K562 (cell line): Measurements from ENCODE around the gene EXOC4. TPM values are rescaled to one million over a fixed set of nuclear protein-coding genes. Genes with fewer than 3 reads are reported as not detected.

Source experiments
- ATAC-seq: fragments of 200-7000 bp; cut with Tn5 transposase; 3 replicates; pipeline ENCODE4 v1.9.1; 2020; ENCODE audit warnings: moderate library complexity
- BruUV-seq: library from RNA; stranded (reverse); fragments of 400-500 nt; replicated peaks from 2 replicates; lab custom pipeline; 2021; lab: Mats Ljungman, UMichigan
- CTCF ChIA-PET: fragments of 300-600 bp; formaldehyde crosslinking; extraction: SDS; loops from one replicate; lab custom pipeline; 2021; ENCODE audit warnings: low intra/inter-chr PET ratio; lab: Yijun Ruan, JAX
- POLR2A ChIA-PET: fragments of 300-600, 350-650 bp; sonication (Branson Sonifier 250); formaldehyde crosslinking; extraction: SDS; loops from one replicate; lab custom pipeline; 2021; ENCODE audit warnings: antibody characterized with exemption, inconsistent platforms; lab: Yijun Ruan, JAX
- DNase-seq, 4 experiments: peaks; one replicate each; pipeline versions ENCODE4 v3.0.0 to v3.0.0-alpha.2; 2011 to 2018; ENCODE audit warnings: low spot score in 3 of 4, mixed read lengths in 3 of 4; ENCODE audit errors: extremely low read depth in 1 of 4
- FAIRE-seq: peaks from 2 replicates; lab custom pipeline; 2011; peaks lifted over from hg19 to GRCh38; lab: Jason Lieb, UNC
- H2AFZ ChIP-seq: 2 replicates; pipeline ENCODE4 v1.6.0; 2011; ENCODE audit warnings: low read depth, low read length, control low read depth, inconsistent platforms
- H3K27ac ChIP-seq: fragments of 200-600 bp; 3 replicates; pipeline ENCODE4 v1.8.0; 2011; ENCODE audit warnings: low read depth, mild to moderate bottlenecking, control low read depth, inconsistent platforms, low read length, moderate library complexity, mixed read lengths; ENCODE audit errors: extremely low read depth
- H3K27me3 ChIP-seq, 2 experiments: fragments of 300-600 bp in 1 of 2; 2 replicates in 1 of 2; 3 replicates in 1 of 2; pipeline versions ENCODE4 v1.6.0 to v1.8.0; 2011; ENCODE audit warnings: inconsistent platforms in 2 of 2, low read length in 2 of 2, mild to moderate bottlenecking in 1 of 2, mixed read lengths in 1 of 2, moderate library complexity in 1 of 2; ENCODE audit not compliant: control insufficient read depth in 2 of 2, insufficient read depth in 2 of 2
- H3K36me3 ChIP-seq: fragments of 300-600 bp; 3 replicates; pipeline ENCODE4 v1.8.0; 2011; ENCODE audit warnings: mild to moderate bottlenecking, low read length, inconsistent platforms; ENCODE audit not compliant: control insufficient read depth, insufficient read depth
- H3K4me1 ChIP-seq, 2 experiments: fragments of 200-600 bp in 1 of 2; replicated peaks in 1 of 2; 2 replicates in 1 of 2; 3 replicates in 1 of 2; pipeline versions ENCODE4 v1.5.1 to v1.8.0; 2011; ENCODE audit warnings: inconsistent platforms in 2 of 2, low read length in 2 of 2, mild to moderate bottlenecking in 1 of 2, mixed read lengths in 1 of 2, moderate library complexity in 1 of 2; ENCODE audit not compliant: control insufficient read depth in 2 of 2, insufficient read depth in 2 of 2
- H3K4me2 ChIP-seq: 2 replicates; pipeline ENCODE4 v1.6.1; 2011; ENCODE audit warnings: low read length, control low read depth, inconsistent platforms, mixed read lengths; ENCODE audit not compliant: insufficient read depth
- H3K4me3 ChIP-seq: fragments of 200-600 bp; sonication (generic), shearing (Covaris generic); 2 replicates; pipeline ENCODE4 v1.5.1; 2016; ENCODE audit warnings: control low read depth, inconsistent platforms
- H3K79me2 ChIP-seq: fragments of 200-600 bp; 3 replicates; pipeline ENCODE4 v1.8.0; 2011; ENCODE audit warnings: low read length, inconsistent platforms; ENCODE audit not compliant: control insufficient read depth, insufficient read depth
- H3K9ac ChIP-seq, 2 experiments: 2 replicates each; pipeline versions ENCODE4 v1.6.0 to v1.6.1; 2011; ENCODE audit warnings: low read depth in 2 of 2, low read length in 2 of 2, control low read depth in 1 of 2, inconsistent platforms in 1 of 2, mild to moderate bottlenecking in 1 of 2, mixed read lengths in 1 of 2; ENCODE audit not compliant: insufficient read depth in 1 of 2
- H3K9me1 ChIP-seq: one replicate; pipeline ENCODE4 v1.6.0; 2011; ENCODE audit warnings: inconsistent platforms, mild to moderate bottlenecking, low read length, moderate library complexity; ENCODE audit not compliant: control insufficient read depth, insufficient read depth
- H3K9me3 ChIP-seq: replicated peaks from 2 replicates; pipeline ENCODE4 v1.5.1; 2011; ENCODE audit warnings: low read depth, low read length, inconsistent platforms; ENCODE audit not compliant: control insufficient read depth, insufficient read depth
- H4K20me1 ChIP-seq: replicated peaks from 2 replicates; pipeline ENCODE4 v1.6.1; 2011; ENCODE audit warnings: low read length, inconsistent platforms, mixed read lengths; ENCODE audit not compliant: control insufficient read depth, insufficient read depth
- BDP1 ChIP-seq: IDR thresholded peaks from 3 replicates; pipeline ENCODE4 v1.6.1; 2011; ENCODE audit not compliant: insufficient read length, insufficient read depth
- BMI1 ChIP-seq: fragments of 150-350 bp; IDR thresholded peaks from 2 replicates; pipeline ENCODE4 v1.6.1; 2014; ENCODE audit warnings: low read length
- BRF1 ChIP-seq: IDR thresholded peaks from 3 replicates; pipeline ENCODE4 v1.6.1; 2011; ENCODE audit warnings: borderline replicate concordance, mild to moderate bottlenecking; ENCODE audit not compliant: insufficient read length; ENCODE audit errors: extremely low read depth
- CREB3 ChIP-seq: fragments of 450-650 bp; conservative IDR thresholded peaks from 2 replicates; pipeline ENCODE4 v1.6.1; 2016; ENCODE audit warnings: missing genetic modification characterization, low read depth, mild to moderate bottlenecking, missing compliant biosample characterization, moderate library complexity
- DEAF1 ChIP-seq: fragments of 450-650 bp; formaldehyde crosslinking; IDR thresholded peaks from 2 replicates; pipeline ENCODE4 v1.4.0; 2020; ENCODE audit warnings: mild to moderate bottlenecking, moderate library complexity
- PCBP2 ChIP-seq: fragments of 200-400 bp; formaldehyde crosslinking; IDR thresholded peaks from 2 replicates; pipeline ENCODE4 v1.6.1; 2018; ENCODE audit warnings: low read length, low read depth, mild to moderate bottlenecking, moderate library complexity; ENCODE audit not compliant: poor library complexity, severe bottlenecking
- PHTF2 ChIP-seq: fragments of 250-450 bp; sonication (Bioruptor Pico); IDR thresholded peaks from 2 replicates; pipeline ENCODE4 v1.5.0; 2021; ENCODE audit warnings: mild to moderate bottlenecking
- SMAD1 ChIP-seq: fragments of 150-350 bp; IDR thresholded peaks from 2 replicates; pipeline ENCODE4 v1.6.1; 2014; ENCODE audit warnings: low read length, low read depth; ENCODE audit not compliant: partially characterized antibody
- SMAD3 ChIP-seq: fragments of 450-650 bp; formaldehyde crosslinking; conservative IDR thresholded peaks from 2 replicates; pipeline ENCODE4 v1.4.0; 2020; ENCODE audit warnings: mild to moderate bottlenecking
- SMC3 ChIP-seq: conservative IDR thresholded peaks from 2 replicates; pipeline ENCODE4 v1.6.1; 2011; ENCODE audit warnings: low read depth, low read length, improper control_type of control experiment; ENCODE audit not compliant: insufficient read depth
- STAT6 ChIP-seq: sonication (generic); formaldehyde crosslinking; IDR thresholded peaks from 2 replicates; pipeline ENCODE4 v1.8.1; 2023; ENCODE audit warnings: mild to moderate bottlenecking, missing genetic modification reagents
- ZNF224 ChIP-seq: sonication (generic); formaldehyde crosslinking; IDR thresholded peaks from 2 replicates; pipeline ENCODE4 v1.8.0; 2022; ENCODE audit warnings: mild to moderate bottlenecking, missing genetic modification reagents
- ZNF583 ChIP-seq: fragments of 250-450 bp; sonication (Bioruptor Pico); IDR thresholded peaks from 2 replicates; pipeline ENCODE4 v1.4.0; 2020
- WGBS: fragments of 100-300 bp; shearing (Covaris generic); methylation state at CpG from one replicate; pipeline ENCODE4 v1.1.6; 2016; ENCODE audit warnings: low coverage, mixed read lengths; ENCODE audit not compliant: insufficient coverage; ENCODE audit errors: missing lambda C conversion rate; 5-methylcytosine and 5-hydroxymethylcytosine counted together
- in situ Hi-C: fragments of 300-500 bp; cut with MboI; formaldehyde crosslinking; loops from 4 replicates; pipeline ENCODE4 v1.15.0; 2018; ENCODE audit warnings: inconsistent platforms, mixed read lengths
- intact Hi-C: fragments of 100-400 bp; cut with micrococcal nuclease; formaldehyde crosslinking; loops from 2 replicates; pipeline ENCODE4 v1.14.2; 2022
- polyA plus RNA-seq, 8 experiments: library from polyadenylated mRNA; depleted of rRNA in 4 of 8; stranded (reverse) in 5 of 8; unstranded in 3 of 8; fragments of >200 nt; fragmentation: Nextera tagmentation in 2 of 8; fragmentation: Illumina TruSeq in 1 of 8; extraction: Ambion mirVana in 2 of 8; extraction: Trizol in 1 of 8; gene quantifications; 2 replicates each; pipeline versions ENCODE4 v1.2.1 to v1.2.3, GENCODE V29; 2011 to 2014; ENCODE audit warnings: inconsistent platforms in 1 of 8, missing spikeins in 1 of 8
- total RNA-seq, 7 experiments: library from RNA; depleted of rRNA in 6 of 7; stranded (reverse); fragments of >200 nt in 6 of 7; fragmentation: Illumina TruSeq in 2 of 7; extraction: Trizol in 2 of 7; gene quantifications; 2 replicates each; pipeline versions ENCODE4 v1.2.1 to v1.2.3, GENCODE V29; 2011 to 2021; ENCODE audit warnings: low replicate concordance in 1 of 7

The EXOC4 gene
- total and polyA plus RNA-seq, 9 of the 15 experiments (the other 6 are each of a cell fraction or from before 2014, with no cell fraction given), result 18.5 to 73.1 (median 46.6) TPM

GRCh38 chr7:133217773-133218172 lies 35.1 kb upstream of the EXOC4 start (continued):
- no peak for TF ChIP-seq PHTF2 (CRISPR knock-in tag)
- TF ChIP-seq SMAD1, result no peak

- FAIRE-seq, result peak; percentile 87
- TF ChIP-seq BRF1 (no peak), BMI1 (0 out of 2 replicates have a peak, but pooled peaks have one; percentile 28), ZNF583 (CRISPR knock-in tag) (no peak), DEAF1 (peak; percentile 49; the same call in 1 of the 2 replicates), SMC3 (peak; percentile 51; the same call in 1 of the 2 replicates), CREB3 (no peak), ZNF224 (CRISPR knock-in tag) (no peak), STAT6 (CRISPR knock-in tag) (no peak), PCBP2 (no peak), SMAD3 (CRISPR knock-in tag) (no peak), BDP1 (no peak)
These were observed 22.2 kb upstream of the EXOC4 start for GRCh38 chr7:133230591-133231194.

More at GRCh38 chr7:133230591-133231194, 22.2 kb upstream of the EXOC4 start:
- 0% methylated on average over 5 of the region's 5 CpGs for WGBS
- intact Hi-C loops (loop anchor here (5.0 to 10.0 kb wide), 2 partner anchors 204 to 518 kb away; no protein-coding TSS in a partner anchor), in situ Hi-C loops (no loop called here)
- Histone ChIP-seq H2AFZ (no peak overlapping the region), H3K27ac (no peak overlapping the region), H3K9me3 (no peaks in the 10 kb centered on the region), H3K4me3 (no peak overlapping the region), H3K4me2 (no peak overlapping the region), H3K79me2 (no peaks in the 10 kb centered on the region), H3K9ac (no peak overlapping the region), H3K4me1 (no peaks in the 10 kb centered on the region), H3K27me3 (peaks cover 24 to 35% of the 10 kb centered on the region in 2 experiments), H4K20me1 (no peaks in the 10 kb centered on the region), H3K9me1 (no peaks in the 10 kb centered on the region), H3K36me3 (no peaks in the 10 kb centered on the region)
- DNase-seq (peak; percentile 65 to 81 (median 76)), ATAC-seq (peak; percentile 86)
- BruUV-seq, result no TSS peak
- CTCF ChIA-PET, result interaction anchor here (0.7 to 2.0 kb wide), 4 partner anchors 300 to 687 kb away, joined by 3 to 8 read pairs (median 4); no protein-coding TSS in a partner anchor
- POLR2A ChIA-PET, result interaction anchor here (0.7 kb wide), 1 partner anchor 753 kb away, joined by 3 read pairs; no protein-coding TSS in a partner anchor
